H1 (cell line): ENCODE measurements around the gene SERPINE2. TPM values are rescaled to one million over a fixed set of nuclear protein-coding genes. Genes with fewer than 3 reads are reported as not detected.
A peak's percentile ranks its signal among the peaks of the same experiment; 100 is the strongest.

Experiments used
- CTCF ChIA-PET: fragments of 300-600 bp; sonication (Branson Sonifier 250); formaldehyde crosslinking; loops from one replicate; lab custom pipeline; 2021; ENCODE audit not compliant: partially characterized antibody; lab: Charles Lee
- POLR2A ChIA-PET: fragments of 300-600 bp; sonication (Branson Sonifier 250); formaldehyde crosslinking; loops from one replicate; lab custom pipeline; 2021; ENCODE audit warnings: inconsistent platforms; ENCODE audit not compliant: partially characterized antibody; lab: Charles Lee
- DNase-seq, 2 experiments: peaks; one replicate each; pipeline versions ENCODE4 v3.0.0 to v3.0.0-alpha.2; 2010 to 2022; ENCODE audit warnings: low spot score in 2 of 2, low read depth in 1 of 2, mixed read lengths in 1 of 2
- FAIRE-seq: peaks from 2 replicates; lab custom pipeline; 2011; peaks lifted over from hg19 to GRCh38; lab: Jason Lieb, UNC
- H2AFZ ChIP-seq: 2 replicates; pipeline ENCODE4 v1.8.1; 2012; ENCODE audit warnings: low read length, inconsistent platforms
- H2AK5ac ChIP-seq: 2 replicates; pipeline ENCODE4 v1.6.1; 2013; ENCODE audit warnings: low read depth, low read length
- H2BK120ac ChIP-seq: replicated peaks from 2 replicates; pipeline ENCODE3; 2013; ENCODE audit warnings: low read depth, low read length, inconsistent platforms
- H2BK12ac ChIP-seq: 2 replicates; pipeline ENCODE4 v1.6.1; 2013; ENCODE audit warnings: low read depth, low read length
- H2BK15ac ChIP-seq: 2 replicates; pipeline ENCODE4 v1.6.1; 2013; ENCODE audit warnings: low read length
- H2BK20ac ChIP-seq: 2 replicates; pipeline ENCODE4 v1.6.1; 2013; ENCODE audit warnings: low read length
- H2BK5ac ChIP-seq: 2 replicates; pipeline ENCODE4 v1.6.1; 2013; ENCODE audit warnings: low read depth, low read length
- H3K14ac ChIP-seq: 2 replicates; pipeline ENCODE4 v1.6.1; 2013; ENCODE audit warnings: inconsistent platforms; ENCODE audit not compliant: insufficient read length
- H3K18ac ChIP-seq: 2 replicates; pipeline ENCODE4 v1.6.1; 2013; ENCODE audit warnings: low read length; ENCODE audit errors: extremely low read depth
- H3K23ac ChIP-seq: 2 replicates; pipeline ENCODE4 v1.6.1; 2013; ENCODE audit warnings: inconsistent platforms; ENCODE audit not compliant: insufficient read length
- H3K23me2 ChIP-seq: 2 replicates; pipeline ENCODE4 v1.6.1; 2013; ENCODE audit warnings: low read depth, low read length
- H3K27ac ChIP-seq: 2 replicates; pipeline ENCODE4 v1.6.1; 2011; ENCODE audit warnings: low read depth, low read length, inconsistent platforms
- H3K27me3 ChIP-seq, 4 experiments: replicated peaks in 1 of 4; 1 replicate in 1 of 4; 2 replicates in 3 of 4; pipeline versions ENCODE4 v1.6.1 to v1.8.1; 2011 to 2013; ENCODE audit warnings: low read length in 3 of 4, mild to moderate bottlenecking in 3 of 4, inconsistent platforms in 2 of 4, mixed read lengths in 2 of 4, moderate library complexity in 1 of 4; ENCODE audit not compliant: control insufficient read depth in 3 of 4, insufficient read depth in 3 of 4; ENCODE audit errors: extremely low read depth in 1 of 4
- H3K36me3 ChIP-seq, 4 experiments: 2 replicates each; pipeline versions ENCODE4 v1.6.1 to v1.8.1; 2011 to 2013; ENCODE audit warnings: mild to moderate bottlenecking in 4 of 4, low read length in 3 of 4, moderate library complexity in 2 of 4, control low read depth in 1 of 4, inconsistent platforms in 1 of 4; ENCODE audit not compliant: insufficient read depth in 4 of 4, control insufficient read depth in 2 of 4
- H3K4ac ChIP-seq: replicated peaks from 2 replicates; pipeline ENCODE3; 2013; ENCODE audit warnings: low read length, low read depth, mixed read lengths, inconsistent platforms; ENCODE audit not compliant: insufficient read length
- H3K4me1 ChIP-seq, 4 experiments: replicated peaks in 1 of 4; 1 replicate in 1 of 4; 2 replicates in 3 of 4; pipeline versions ENCODE4 v1.6.1 to v1.8.1; 2011 to 2013; ENCODE audit warnings: low read length in 3 of 4, inconsistent platforms in 2 of 4, mixed read lengths in 1 of 4; ENCODE audit not compliant: insufficient read depth in 4 of 4, control insufficient read depth in 3 of 4
- H3K4me2 ChIP-seq, 2 experiments: 2 replicates each; pipeline versions ENCODE4 v1.6.1 to v1.8.1; 2011 to 2013; ENCODE audit warnings: low read depth in 2 of 2, low read length in 2 of 2, control low read depth in 1 of 2, inconsistent platforms in 1 of 2, mild to moderate bottlenecking in 1 of 2; ENCODE audit not compliant: insufficient read depth in 1 of 2
- H3K4me3 ChIP-seq, 4 experiments: fragments of 200-600, 300-600 bp in 1 of 4; sonication (generic), shearing (Covaris generic), sonication (Bioruptor Twin) in 1 of 4; 2 replicates each; pipeline versions ENCODE4 v1.5.1 to v1.8.1; 2011 to 2016; ENCODE audit warnings: low read length in 4 of 4, low read depth in 3 of 4, control low read depth in 2 of 4, inconsistent platforms in 2 of 4, mild to moderate bottlenecking in 2 of 4, mixed read lengths in 1 of 4, moderate library complexity in 1 of 4; ENCODE audit not compliant: insufficient read depth in 2 of 4; ENCODE audit errors: extremely low read depth in 1 of 4
- H3K56ac ChIP-seq: replicated peaks from 2 replicates; pipeline ENCODE3; 2013; ENCODE audit warnings: low read depth, mild to moderate bottlenecking, mixed read lengths, low read length, inconsistent platforms; ENCODE audit not compliant: insufficient read length
- H3K79me1 ChIP-seq: 2 replicates; pipeline ENCODE4 v1.6.1; 2013; ENCODE audit warnings: low read depth, low read length, control low read depth
- H3K79me2 ChIP-seq, 2 experiments: 2 replicates each; pipeline versions ENCODE4 v1.6.1 to v1.8.1; 2012 to 2013; ENCODE audit warnings: low read length in 2 of 2, mild to moderate bottlenecking in 2 of 2, inconsistent platforms in 1 of 2; ENCODE audit not compliant: insufficient read depth in 2 of 2, control insufficient read depth in 1 of 2
- H3K9ac ChIP-seq, 4 experiments: replicated peaks in 1 of 4; 1 replicate in 1 of 4; 2 replicates in 3 of 4; pipeline versions ENCODE4 v1.6.1 to v1.8.1; 2011 to 2013; ENCODE audit warnings: low read depth in 3 of 4, low read length in 3 of 4, control low read depth in 2 of 4, mild to moderate bottlenecking in 2 of 4, moderate library complexity in 2 of 4, inconsistent platforms in 1 of 4; ENCODE audit errors: extremely low read depth in 1 of 4
- H3K9me3 ChIP-seq, 2 experiments: 2 replicates each; pipeline versions ENCODE4 v1.6.1 to v1.8.1; 2012 to 2013; ENCODE audit warnings: mild to moderate bottlenecking in 2 of 2, moderate library complexity in 2 of 2, control low read depth in 1 of 2, inconsistent platforms in 1 of 2, low read depth in 1 of 2, low read length in 1 of 2, mixed read lengths in 1 of 2; ENCODE audit not compliant: insufficient read depth in 2 of 2
- H4K20me1 ChIP-seq, 2 experiments: replicated peaks in 1 of 2; 2 replicates each; pipeline versions ENCODE3 to v1.8.1; 2011 to 2013; ENCODE audit warnings: inconsistent platforms in 2 of 2, low read length in 2 of 2, mild to moderate bottlenecking in 1 of 2; ENCODE audit not compliant: insufficient read depth in 2 of 2, control insufficient read depth in 1 of 2
- H4K5ac ChIP-seq: 2 replicates; pipeline ENCODE4 v1.6.1; 2013; ENCODE audit warnings: low read length, low read depth, mixed read lengths, inconsistent platforms; ENCODE audit not compliant: insufficient read length
- H4K8ac ChIP-seq: 2 replicates; pipeline ENCODE4 v1.8.0; 2013; ENCODE audit warnings: mild to moderate bottlenecking, moderate library complexity, low read length, inconsistent platforms; ENCODE audit not compliant: insufficient read depth; ENCODE audit errors: extremely low read depth
- H4K91ac ChIP-seq: replicated peaks from 2 replicates; pipeline ENCODE3; 2013; ENCODE audit warnings: low read length, mixed read lengths, inconsistent platforms; ENCODE audit not compliant: insufficient read length
- BCL11A ChIP-seq, 2 experiments: IDR thresholded peaks; one replicate each; pipeline ENCODE4 v1.6.1; 2011; ENCODE audit warnings: low read depth in 2 of 2, low read length in 2 of 2, mild to moderate bottlenecking in 2 of 2
- BRCA1 ChIP-seq: IDR thresholded peaks from 2 replicates; pipeline ENCODE4 v1.6.1; 2012; ENCODE audit warnings: low read depth, low read length, improper control_type of control experiment
- CBX8 ChIP-seq: fragments of 300-800, 300-1000 bp; sonication (generic); IDR thresholded peaks from 2 replicates; pipeline ENCODE4 v1.7.1; 2016; ENCODE audit warnings: low read depth, low read length, borderline replicate concordance
- KDM1A ChIP-seq: fragments of 200-600, 300-600 bp; sonication (generic); IDR thresholded peaks from 2 replicates; pipeline ENCODE4 v1.7.1; 2016; ENCODE audit warnings: mild to moderate bottlenecking, low read length, borderline replicate concordance
- NRF1 ChIP-seq: IDR thresholded peaks from 2 replicates; pipeline ENCODE4 v1.6.1; 2011; ENCODE audit warnings: mild to moderate bottlenecking, low read depth, low read length, improper control_type of control experiment
- POLR2A ChIP-seq, 2 experiments: IDR thresholded peaks; 1 replicate in 1 of 2; 2 replicates in 1 of 2; pipeline ENCODE4 v1.6.1; 2011; ENCODE audit warnings: low read depth in 2 of 2, low read length in 2 of 2, mild to moderate bottlenecking in 2 of 2; ENCODE audit errors: control extremely low read depth in 1 of 2
- RAD21 ChIP-seq, 2 experiments: IDR thresholded peaks in 1 of 2; conservative IDR thresholded peaks in 1 of 2; 2 replicates each; pipeline ENCODE4 v1.6.1; 2011; ENCODE audit warnings: low read depth in 2 of 2, low read length in 2 of 2, improper control_type of control experiment in 1 of 2, inconsistent platforms in 1 of 2, mild to moderate bottlenecking in 1 of 2, moderate library complexity in 1 of 2
- RBBP5 ChIP-seq: IDR thresholded peaks from 2 replicates; pipeline ENCODE4 v1.7.1; 2012; ENCODE audit warnings: low read depth, mild to moderate bottlenecking, inconsistent platforms, low read length, moderate library complexity, borderline replicate concordance
- TAF1 ChIP-seq: IDR thresholded peaks from 2 replicates; pipeline ENCODE4 v1.6.1; 2011; ENCODE audit warnings: mild to moderate bottlenecking, low read depth, low read length
- TCF12 ChIP-seq: IDR thresholded peaks from 2 replicates; pipeline ENCODE4 v1.6.1; 2011; ENCODE audit warnings: low read depth, mild to moderate bottlenecking, low read length
- ZNF274 ChIP-seq: IDR thresholded peaks from 2 replicates; pipeline ENCODE4 v1.7.0; 2012; ENCODE audit warnings: low read length, borderline replicate concordance; ENCODE audit errors: extremely low read depth
- WGBS, 2 experiments: shearing (Covaris generic) in 1 of 2; methylation state at CpG; one replicate each; pipeline versions ENCODE4 v1.1.6 to v1.1.7; 2013 to 2015; ENCODE audit warnings: low lambda C conversion rate in 2 of 2, mixed read lengths in 2 of 2, inconsistent platforms in 1 of 2, low coverage in 1 of 2, missing lambda C conversion rate in 1 of 2; ENCODE audit not compliant: insufficient replicate concordance in 2 of 2, insufficient coverage in 1 of 2, insufficient read length in 1 of 2; ENCODE audit errors: extremely low coverage in 1 of 2, missing lambda C conversion rate in 1 of 2; 5-methylcytosine and 5-hydroxymethylcytosine counted together
- polyA plus RNA-seq, 7 experiments: library from polyadenylated mRNA; depleted of rRNA in 3 of 7; stranded (reverse) in 5 of 7; unstranded in 2 of 7; fragments of >200 nt in 5 of 7; fragments of 200-250 nt in 2 of 7; gene quantifications; 1 replicate in 5 of 7; 2 replicates in 1 of 7; 4 replicates in 1 of 7; pipeline versions ENCODE4 v1.2.1 to v1.2.3, GENCODE V29; 2011 to 2013; ENCODE audit warnings: missing spikeins in 2 of 7, mixed read lengths in 2 of 7
- total RNA-seq: library from RNA; stranded (reverse); fragmentation: NEBNext Ultra II Directional; extraction: Animal tissue kit (Norgen Biotek cat#: 25700); gene quantifications from 2 replicates; pipeline ENCODE4 v1.2.1, GENCODE V29; 2021

SERPINE2 gene
- total and polyA plus RNA-seq, 2 of the 8 experiments (the other 6 are each of a cell fraction or from before 2014, with no cell fraction given), result 26.2 to 76.0 TPM

- Histone ChIP-seq H4K5ac (no peak overlapping the region), H3K79me2 (peaks cover 0 to 18% of the 10 kb centered on the region in 2 experiments; a peak in 2 of 4 replicates), H3K4me2 (peak overlapping the region; percentile 74), H2AK5ac (no peak overlapping the region), H3K36me3 (no peaks in the 10 kb centered on the region), H4K91ac (no peak overlapping the region), H3K4me3 (peak overlapping the region; percentile 63 to 83 (median 76)), H3K27ac (no peak overlapping the region), H3K9ac (peak overlapping the region; percentile 19 to 51 (median 36); a peak in 4 of 7 replicates), H2BK12ac (no peak overlapping the region), H3K79me1 (peaks cover 4% of the 10 kb centered on the region; the same call in 1 of the 2 replicates), H3K14ac (no peak overlapping the region), H3K23me2 (peaks cover 9% of the 10 kb centered on the region; the same call in 1 of the 2 replicates), H4K8ac (no peak overlapping the region), H4K20me1 (peaks cover 3 to 4% of the 10 kb centered on the region in 2 experiments), H3K18ac (no peak overlapping the region), H2BK120ac (no peak overlapping the region), H3K23ac (no peak overlapping the region), H2BK15ac (no peak overlapping the region), H3K9me3 (no peaks in the 10 kb centered on the region), H2AFZ (no peak overlapping the region), H3K4ac (no peak overlapping the region), H3K56ac (no peak overlapping the region), H2BK20ac (no peak overlapping the region), H3K4me1 (peaks cover 0 to 3% (median 1%) of the 10 kb centered on the region in 4 experiments; a peak in 3 of 7 replicates), H3K27me3 (peaks cover 0 to 16% (median 9%) of the 10 kb centered on the region in 4 experiments; a peak in 5 of 7 replicates), H2BK5ac (no peak overlapping the region)
- POLR2A ChIA-PET, result interaction anchor here (0.6 to 1.6 kb wide), 3 partner anchors 11 to 93 kb away, joined by 4 to 5 read pairs (median 5); partner anchors contain the start of gene WDFY1
- WGBS, 2 experiments, result 11% methylated on average over 36 of the region's 36 CpGs; no CpG with 5 or more reads in 1 of the 2 experiments
- DNase-seq, result peak in 1 of 2 experiments; percentile 77
- FAIRE-seq, result peak; percentile 52
- CTCF ChIA-PET, result interaction anchor here (0.8 to 3.3 kb wide), 9 partner anchors 11 to 245 kb away, joined by 3 to 9 read pairs (median 6); no protein-coding TSS in a partner anchor
- TF ChIP-seq NRF1 (no peak), KDM1A (no peak), CBX8 (no peak), POLR2A (IDR thresholded peaks at IDR 0.05; ENCODE audit: control extremely low read depth in 1 of 2, low read depth in 2 of 2, low read length in 2 of 2) (no peak), BRCA1 (no peak), RBBP5 (peak; percentile 12; the same call in 1 of the 2 replicates), ZNF274 (no peak), TCF12 (no peak), TAF1 (0 out of 2 replicates have a peak, but pooled peaks have one; percentile 28), RAD21 (IDR thresholded peaks at IDR 0.05 in 1 of 2, conservative IDR thresholded peaks at IDR 0.05 in 1 of 2; ENCODE audit: low read depth in 2 of 2, low read length in 2 of 2) (0 out of 4 replicates have a peak, but pooled peaks of 1 of the 2 experiments have one; percentile 20), BCL11A (IDR thresholded peaks at IDR 0.05; ENCODE audit: low read depth in 2 of 2, low read length in 2 of 2) (no peak)
Observed at GRCh38 chr2:224038049-224038829, 847 bp downstream of the SERPINE2 start.
